C4-2B (cell line): ENCODE measurements around the gene FKBP10.

ENCODE experiments used
- H3K27ac ChIP-seq: fragments of 450-650 bp; 2 replicates; pipeline ENCODE4 v1.5.1; 2017
- ZFX ChIP-seq: fragments of 450-650 bp; IDR thresholded peaks from 2 replicates; pipeline ENCODE4 v1.6.1; 2017
- TF ChIP-seq, protein P1 (sequence below): fragments of 450-650 bp; conservative IDR thresholded peaks from 2 replicates; pipeline ENCODE4 v1.5.1; 2017; ENCODE audit warnings: mild to moderate bottlenecking

The FKBP10 gene

GRCh38 chr17:41777157-41777573, 35.6 kb upstream of the FKBP10 start:
- no peak for TF ChIP-seq ZFX
- TF ChIP-seq, protein P1, sequence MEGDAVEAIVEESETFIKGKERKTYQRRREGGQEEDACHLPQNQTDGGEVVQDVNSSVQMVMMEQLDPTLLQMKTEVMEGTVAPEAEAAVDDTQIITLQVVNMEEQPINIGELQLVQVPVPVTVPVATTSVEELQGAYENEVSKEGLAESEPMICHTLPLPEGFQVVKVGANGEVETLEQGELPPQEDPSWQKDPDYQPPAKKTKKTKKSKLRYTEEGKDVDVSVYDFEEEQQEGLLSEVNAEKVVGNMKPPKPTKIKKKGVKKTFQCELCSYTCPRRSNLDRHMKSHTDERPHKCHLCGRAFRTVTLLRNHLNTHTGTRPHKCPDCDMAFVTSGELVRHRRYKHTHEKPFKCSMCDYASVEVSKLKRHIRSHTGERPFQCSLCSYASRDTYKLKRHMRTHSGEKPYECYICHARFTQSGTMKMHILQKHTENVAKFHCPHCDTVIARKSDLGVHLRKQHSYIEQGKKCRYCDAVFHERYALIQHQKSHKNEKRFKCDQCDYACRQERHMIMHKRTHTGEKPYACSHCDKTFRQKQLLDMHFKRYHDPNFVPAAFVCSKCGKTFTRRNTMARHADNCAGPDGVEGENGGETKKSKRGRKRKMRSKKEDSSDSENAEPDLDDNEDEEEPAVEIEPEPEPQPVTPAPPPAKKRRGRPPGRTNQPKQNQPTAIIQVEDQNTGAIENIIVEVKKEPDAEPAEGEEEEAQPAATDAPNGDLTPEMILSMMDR = no peak

DNA sequence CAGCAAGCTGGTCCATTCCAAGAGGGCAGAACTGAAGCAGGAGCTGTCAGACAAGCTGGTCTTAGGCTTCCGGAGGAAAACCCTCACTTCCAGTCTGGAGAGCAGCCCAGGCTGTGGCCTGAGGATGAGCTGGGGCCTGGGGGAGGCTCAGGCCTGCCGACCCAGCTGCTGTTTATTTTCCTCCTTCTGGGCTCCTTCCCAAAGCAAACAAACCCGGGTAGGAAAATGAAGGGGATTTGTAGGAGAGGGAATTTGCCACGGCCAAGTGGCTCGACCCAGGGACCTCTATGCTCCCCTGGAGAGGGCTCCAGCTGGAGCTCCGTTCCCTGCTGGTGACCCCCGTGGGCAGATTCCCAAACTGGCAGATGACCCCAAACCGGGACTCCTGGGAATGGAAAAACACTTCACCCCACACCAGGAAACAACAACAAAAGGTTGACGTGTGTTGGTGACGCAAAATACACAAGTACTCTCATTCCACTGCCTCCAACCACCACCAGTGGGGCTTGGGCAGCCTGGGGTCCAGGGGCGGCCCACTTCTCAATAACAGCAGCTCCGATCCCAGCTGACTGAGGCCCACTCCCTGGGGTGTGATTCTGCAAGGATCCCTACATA, 35.1 kb upstream of the FKBP10 start:
- H3K27ac ChIP-seq = peak overlapping the region; percentile 88

More at GRCh38 chr17:41777157-41777573, 35.6 kb upstream of the FKBP10 start:
- H3K27ac ChIP-seq = peak overlapping the region; percentile 88

GRCh38 chr17:41779954-41780353, 32.9 kb upstream of the FKBP10 start:
- TF ChIP-seq, protein P1 = no peak
- no peak for TF ChIP-seq ZFX
- H3K27ac ChIP-seq = peak overlapping the region; percentile 88

More for the DNA sequence above, 35.1 kb upstream of the FKBP10 start:
- TF ChIP-seq, protein P1 = no peak
- no peak for TF ChIP-seq ZFX

DNA sequence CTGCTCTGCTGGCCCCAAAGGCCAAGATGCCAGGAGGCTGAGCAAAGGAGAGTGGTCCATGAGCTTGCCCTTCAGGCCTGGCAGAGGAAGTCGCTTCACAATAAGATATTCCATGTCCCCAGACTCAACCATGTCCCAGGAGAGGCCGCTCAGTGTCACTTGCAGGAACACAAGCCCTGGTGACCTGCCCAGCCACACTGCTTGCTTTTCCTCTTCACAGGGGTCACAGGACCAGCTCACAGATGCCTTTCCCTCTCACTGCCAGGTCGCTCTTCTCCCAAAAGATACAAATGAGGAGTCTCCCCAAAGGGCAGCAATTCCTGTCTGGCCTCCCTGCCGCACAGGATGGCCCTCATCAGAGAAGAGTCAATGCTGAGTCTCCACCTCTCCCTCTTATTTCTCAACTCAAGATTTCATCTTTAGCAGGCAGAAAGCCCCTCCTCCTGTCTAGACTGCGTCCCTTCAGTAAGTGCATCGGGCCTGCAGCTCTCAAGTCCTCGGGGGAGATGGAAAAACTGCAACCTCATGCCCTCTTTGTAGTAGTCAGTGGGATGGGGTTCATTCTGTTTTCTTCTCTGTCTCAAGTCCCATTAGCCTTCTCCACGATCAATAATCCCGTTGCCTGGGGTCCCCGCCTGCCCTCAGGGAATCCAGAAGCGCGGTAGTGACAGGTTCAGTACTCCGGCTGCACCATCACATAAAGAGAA, 31.2 kb upstream of the FKBP10 start:
- peak overlapping the region; percentile 85 for H3K27ac ChIP-seq
- no peak for TF ChIP-seq ZFX
- TF ChIP-seq, protein P1 = no peak

DNA sequence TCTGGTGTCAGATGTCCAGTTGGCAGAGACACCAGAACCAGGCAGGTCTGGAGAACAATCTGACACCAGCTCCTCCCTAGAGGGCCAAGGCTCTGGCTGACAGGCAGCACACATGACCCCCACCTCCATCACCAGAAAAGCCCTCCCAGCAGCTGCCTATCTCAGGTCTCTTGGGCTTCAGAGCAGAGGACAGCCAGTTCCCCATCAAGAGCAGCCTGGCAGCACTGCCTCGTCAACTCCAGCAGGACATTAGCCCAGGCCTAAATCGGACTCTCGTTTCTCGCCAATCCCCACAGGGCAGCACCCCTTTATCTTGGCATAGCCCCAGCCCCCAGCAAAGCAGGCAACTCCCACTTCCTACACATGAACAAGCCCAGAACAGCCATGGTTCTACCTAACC, 30.7 kb upstream of the FKBP10 start:
- H3K27ac ChIP-seq = peak overlapping the region; percentile 85
- TF ChIP-seq ZFX = no peak
- TF ChIP-seq, protein P1 = no peak

DNA sequence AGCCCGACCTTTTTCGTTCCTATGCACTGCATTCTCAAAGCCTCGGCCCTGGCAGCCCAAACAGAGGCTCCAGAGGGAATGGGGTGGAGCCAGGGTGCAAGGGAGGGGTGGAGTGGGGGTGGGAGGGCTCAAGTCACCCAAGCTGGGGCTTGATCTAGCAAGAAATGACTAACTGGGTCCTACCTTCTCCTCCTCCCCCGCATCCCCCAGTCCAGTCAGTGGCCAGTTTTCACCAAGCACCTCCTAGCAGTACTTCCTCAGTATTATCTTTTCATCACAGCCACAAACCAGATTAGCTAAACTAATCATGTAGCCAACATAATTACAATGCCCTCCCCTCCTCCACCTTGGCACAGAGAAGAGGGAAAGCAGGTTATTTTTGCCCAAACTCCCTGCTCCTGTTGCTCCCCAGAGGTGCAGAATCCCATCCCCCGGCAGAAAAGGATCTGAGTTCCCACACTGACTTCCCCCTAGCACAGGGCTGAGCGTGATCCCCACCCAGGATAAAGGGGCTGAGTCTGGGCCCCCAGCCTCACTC, 28.5 kb upstream of the FKBP10 start:
- H3K27ac ChIP-seq = peak overlapping the region; percentile 85
- TF ChIP-seq, protein P1 = no peak
- TF ChIP-seq ZFX = no peak
